SKM-1 treated with dmso at 0.1 percent for 144 hours (cell line): ENCODE results near the gene TMEM108.

Experiments used
- DNase-seq: peaks from one replicate; lab custom pipeline; 2025; ENCODE audit not compliant: unreplicated experiment; lab: John Stamatoyannopoulos, UW

The TMEM108 gene

GRCh38 chr3:133412183-133413132 lies 374.3 kb downstream of the TMEM108 start:
- DNase-seq, result no peak

GRCh38 chr3:133413161-133414020 lies 375.2 kb downstream of the TMEM108 start:
- no peak for DNase-seq

- DNase-seq, result no peak
Observed at GRCh38 chr3:133414021-133414392, 375.8 kb downstream of the TMEM108 start.

- DNase-seq, result no peak
Observed at GRCh38 chr3:133418361-133418760, 380.2 kb downstream of the TMEM108 start.

DNA sequence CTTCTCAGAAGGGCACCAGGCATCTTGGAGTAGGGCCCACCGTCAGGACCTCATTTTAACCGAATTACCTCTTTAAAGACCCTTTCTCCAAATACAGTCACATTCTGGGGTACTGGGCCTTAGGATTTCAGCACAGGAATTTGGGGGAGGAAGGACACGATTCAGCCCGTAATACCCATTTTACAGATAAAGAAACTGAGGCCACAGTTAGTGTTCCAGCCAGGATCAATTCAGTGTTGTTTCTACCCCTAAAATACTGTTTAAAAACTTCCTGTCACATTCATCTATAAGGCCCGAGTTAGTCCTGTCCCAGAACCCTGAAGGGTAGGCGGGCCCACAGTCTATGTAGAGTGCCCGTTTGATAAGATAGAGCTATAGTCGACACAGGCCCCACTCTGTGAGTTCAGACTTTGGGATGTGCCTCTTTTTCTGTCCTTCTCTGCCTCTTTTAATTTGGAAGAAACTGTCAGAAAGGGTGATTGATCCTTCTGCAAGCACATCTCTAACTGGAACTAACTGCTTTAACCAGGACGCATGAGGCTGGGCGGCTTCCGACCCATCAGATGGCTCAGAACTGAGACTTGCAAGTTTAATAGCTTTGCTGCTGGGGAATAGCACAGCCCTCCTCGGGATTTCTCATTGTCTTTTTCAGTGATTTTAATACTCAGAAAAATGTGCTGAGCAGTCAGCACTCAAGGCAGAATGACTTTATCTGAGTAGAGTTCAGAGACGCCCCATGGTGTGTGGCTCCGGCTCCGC lies 381.1 kb downstream of the TMEM108 start:
- DNase-seq, result no peak

DNA sequence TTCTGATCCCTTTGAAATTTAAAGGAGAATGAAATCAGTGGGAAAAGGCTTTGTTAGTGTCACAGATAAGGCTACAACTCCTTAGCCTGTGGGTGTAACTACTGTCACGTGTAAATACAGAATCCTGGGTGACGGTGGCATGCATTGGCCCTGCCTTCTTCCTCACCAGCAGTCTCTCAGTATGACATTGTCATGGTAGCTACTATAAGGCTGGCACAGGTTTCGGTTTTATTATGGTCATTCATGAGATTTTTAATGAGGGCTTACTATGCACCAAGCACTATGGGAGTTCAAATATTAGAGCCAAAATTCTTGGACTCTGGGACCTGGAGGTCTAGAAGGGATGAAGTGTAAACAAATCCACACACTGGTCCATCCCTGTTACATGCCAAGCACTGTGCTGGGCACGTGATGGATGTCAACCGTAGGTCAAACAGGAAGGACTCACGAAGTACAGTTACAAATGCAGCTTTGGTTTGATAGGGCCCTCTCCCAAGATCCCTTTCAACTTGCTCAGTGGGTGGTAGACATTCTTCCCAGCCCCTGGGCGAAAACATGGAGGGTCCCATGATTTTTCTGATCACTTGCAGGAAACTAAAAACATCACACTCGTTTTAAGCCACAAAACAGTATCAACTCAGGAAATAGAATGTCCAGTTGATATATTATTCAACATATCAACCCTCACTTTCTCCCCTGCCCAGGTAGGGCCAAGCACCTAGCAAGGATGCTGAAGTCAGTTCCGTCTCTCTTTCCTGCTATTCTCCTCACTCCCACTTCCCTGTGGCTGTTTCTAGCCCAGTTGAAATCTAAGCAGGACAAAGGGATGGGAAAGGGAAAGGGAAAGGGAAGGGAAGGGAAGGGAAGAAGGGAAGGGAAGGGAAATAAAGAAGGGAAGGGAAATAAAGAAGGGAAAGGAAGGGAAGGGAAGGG lies 387.0 kb downstream of the TMEM108 start:
- DNase-seq, result no peak

DNA sequence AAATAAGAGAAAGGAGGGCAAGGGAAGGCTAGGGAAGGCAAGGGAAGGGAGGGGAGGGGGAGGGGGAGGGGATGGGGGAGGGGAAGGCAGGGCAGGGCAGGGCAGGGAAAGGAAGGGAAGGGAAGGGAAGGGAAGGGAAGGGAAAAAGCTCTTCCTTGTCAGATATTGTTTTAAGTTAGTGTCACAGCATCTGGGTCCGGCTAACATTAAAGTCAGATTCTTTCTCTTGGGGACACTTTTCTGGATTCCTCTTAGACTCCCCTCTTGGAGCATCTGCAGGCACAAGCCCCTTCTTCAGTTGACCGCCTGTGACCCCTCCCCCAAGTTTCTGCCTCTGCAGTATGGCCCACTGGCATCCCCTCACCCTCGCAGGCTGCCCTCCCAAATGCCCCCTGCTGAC lies 387.7 kb downstream of the TMEM108 start:
- DNase-seq, result no peak

- DNase-seq, result no peak
Observed at GRCh38 chr3:133426721-133427120, 388.5 kb downstream of the TMEM108 start.

- DNase-seq, result no peak
Observed at GRCh38 chr3:133428552-133428951, 390.4 kb downstream of the TMEM108 start.

GRCh38 chr3:133429063-133429462 lies 390.9 kb downstream of the TMEM108 start:
- no peak for DNase-seq

DNA sequence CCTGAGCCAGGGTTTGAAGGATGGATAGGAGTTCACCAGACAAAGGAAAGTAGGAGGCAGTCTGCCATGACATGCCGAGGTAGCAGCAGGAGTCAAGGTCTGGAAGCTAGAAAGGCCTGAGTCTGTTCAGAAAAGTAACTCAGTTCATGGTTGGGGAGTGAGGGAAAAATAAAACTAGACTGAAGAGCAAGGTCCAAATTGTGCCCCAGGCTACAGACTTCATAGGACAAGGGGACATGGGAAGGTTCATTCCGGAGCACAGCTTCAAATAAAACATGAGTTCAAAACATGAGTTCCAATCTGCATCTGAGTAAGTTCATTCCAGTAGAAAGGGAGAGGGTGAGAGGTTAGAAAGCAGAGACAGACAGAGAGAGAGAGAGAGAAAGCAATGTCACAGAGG lies 401.4 kb downstream of the TMEM108 start:
- no peak for DNase-seq

GRCh38 chr3:133440652-133441051 lies 402.5 kb downstream of the TMEM108 start:
- DNase-seq, result no peak

- DNase-seq, result no peak
Observed at GRCh38 chr3:133441867-133442270, 403.7 kb downstream of the TMEM108 start.

GRCh38 chr3:133442518-133442917 lies 404.3 kb downstream of the TMEM108 start:
- DNase-seq, result no peak

- DNase-seq, result no peak
Observed at GRCh38 chr3:133443649-133444422, 405.6 kb downstream of the TMEM108 start.

GRCh38 chr3:133444423-133444774 lies 406.2 kb downstream of the TMEM108 start:
- DNase-seq, result no peak

- no peak for DNase-seq
Observed at GRCh38 chr3:133445108-133445507, 406.9 kb downstream of the TMEM108 start.
